Measurements from ENCODE around the gene DEFB114.
"Not testable (repeated sequence)": the region's sequence is repeated elsewhere in the genome, so short reads cannot be mapped to it uniquely, and the experiment has no call there.

The DEFB114 gene

GRCh38 chr6:49964064-49964463, at the start of gene DEFB114:
Gene DEFB114 (minus strand): TSS chr6:49964164. CDS start chr6:49964105, 59 bp downstream.
- DNase-seq: no peak

GRCh38 chr6:50007819-50008218, 43.9 kb upstream of the DEFB114 start:
- no peak for DNase-seq

- no peak for DNase-seq
Measured at GRCh38 chr6:50003139-50003538, 39.2 kb upstream of the DEFB114 start.

- no peak for DNase-seq
Measured at GRCh38 chr6:49995278-49995677, 31.3 kb upstream of the DEFB114 start.

GRCh38 chr6:49988900-49989299, 24.9 kb upstream of the DEFB114 start:
- no peak for DNase-seq

GRCh38 chr6:49987749-49988148, 23.8 kb upstream of the DEFB114 start:
- DNase-seq: no peak

DNA sequence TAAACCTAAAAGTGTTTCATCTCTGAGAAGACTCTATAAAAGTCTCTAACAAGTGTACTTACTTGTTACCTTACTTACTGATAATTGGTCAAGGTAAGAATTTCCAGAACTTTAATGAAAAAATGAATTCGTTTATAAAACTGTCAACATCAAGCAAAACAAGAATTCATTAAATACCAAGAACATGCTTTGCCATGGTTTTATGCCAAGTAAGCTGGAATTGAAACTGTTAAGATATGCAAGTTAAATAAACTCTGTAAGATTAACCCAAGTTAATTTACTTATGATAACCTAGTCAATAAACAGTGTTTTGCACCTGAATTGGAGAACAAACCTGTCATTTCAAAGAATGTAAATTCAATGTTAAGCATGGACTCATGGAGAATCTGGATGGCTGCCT, 22.6 kb upstream of the DEFB114 start:
- DNase-seq: no peak

GRCh38 chr6:49982046-49982445, 18.1 kb upstream of the DEFB114 start:
- no peak for DNase-seq

DNA sequence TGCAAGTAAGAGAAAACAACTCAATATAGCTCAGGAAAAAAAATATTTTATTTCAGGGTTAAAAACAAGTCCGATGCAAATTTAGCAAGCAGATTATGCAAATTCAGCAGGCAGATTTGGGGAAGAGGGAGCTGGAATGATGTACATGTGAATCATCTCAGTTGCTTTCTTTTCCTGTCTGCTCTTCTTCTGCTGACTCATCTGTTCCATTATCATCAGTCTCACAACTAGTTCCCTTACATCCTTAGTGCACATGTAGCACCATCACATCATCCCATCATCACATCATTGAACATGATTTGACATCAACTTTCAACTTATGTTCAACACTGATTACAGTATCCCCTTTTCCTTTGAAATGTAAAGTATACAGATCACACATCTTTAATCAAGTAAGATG, 16.9 kb upstream of the DEFB114 start:
- DNase-seq: no peak

DNA sequence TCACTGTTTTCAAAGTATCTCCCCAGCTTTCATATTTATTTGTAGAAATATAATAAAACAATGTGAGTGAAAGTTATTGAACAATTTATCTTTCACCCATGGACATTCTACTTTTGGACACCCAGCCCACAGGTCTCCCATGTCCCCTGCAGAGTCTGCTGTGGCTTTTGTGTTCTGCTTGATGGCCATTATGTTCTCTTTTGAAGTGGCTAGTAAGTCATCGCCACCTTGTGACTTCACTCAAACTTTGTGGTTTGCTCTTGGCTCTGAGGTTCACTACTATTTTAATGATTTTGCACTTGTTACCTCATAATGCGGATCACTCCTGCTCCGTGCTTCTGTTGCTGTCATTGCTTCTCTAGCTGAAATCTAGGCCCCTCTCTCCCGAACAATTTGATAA, 15.6 kb upstream of the DEFB114 start:
- no peak for DNase-seq

DNA sequence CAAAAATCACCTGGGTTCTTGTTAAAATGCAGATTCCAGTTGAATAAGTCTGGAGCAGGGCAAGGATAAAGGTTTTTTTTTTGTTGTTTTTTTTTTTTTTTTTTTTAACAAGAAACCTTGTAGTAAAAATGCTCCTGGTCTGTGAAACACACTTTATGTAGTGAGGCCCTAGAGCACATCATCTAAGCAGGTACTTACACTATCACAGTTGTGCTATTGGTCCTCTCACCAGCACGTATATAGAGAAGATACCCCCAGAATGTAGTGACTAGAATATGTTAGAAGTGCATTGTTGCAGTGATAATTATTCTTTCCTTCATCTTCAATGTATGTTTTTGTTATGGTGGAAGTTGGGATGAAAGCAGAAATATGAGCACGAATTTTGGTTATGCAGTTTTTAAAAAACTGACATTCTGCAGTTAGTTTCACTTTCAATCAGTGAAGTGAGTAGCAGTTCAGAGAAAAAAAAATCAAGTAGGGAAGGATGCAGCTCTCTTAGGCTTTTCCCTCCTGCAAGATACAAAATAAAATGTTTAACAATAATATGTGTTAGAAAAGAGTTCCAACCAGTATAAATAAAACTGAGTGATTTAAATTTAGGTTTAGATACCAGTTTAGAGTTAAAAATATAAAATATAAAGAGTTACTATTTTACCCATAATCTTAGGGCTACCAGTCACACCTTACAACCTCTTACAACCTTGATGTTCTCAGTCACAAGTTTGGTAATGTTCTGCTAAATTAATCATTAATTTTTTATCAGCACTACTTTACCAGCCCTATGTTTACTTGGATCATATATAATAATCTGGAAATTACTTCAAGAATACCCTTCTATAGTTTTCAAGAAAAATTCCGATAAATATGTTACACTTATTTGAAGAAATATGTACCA, 14.6 kb upstream of the DEFB114 start:
- DNase-seq: no peak

GRCh38 chr6:49969605-49970004, 5.6 kb upstream of the DEFB114 start, which contains the start of gene DEFB113:
Gene DEFB113 (minus strand): TSS chr6:49969625. CDS start chr6:49969625, 0 bp downstream.
- DNase-seq: no peak

DNA sequence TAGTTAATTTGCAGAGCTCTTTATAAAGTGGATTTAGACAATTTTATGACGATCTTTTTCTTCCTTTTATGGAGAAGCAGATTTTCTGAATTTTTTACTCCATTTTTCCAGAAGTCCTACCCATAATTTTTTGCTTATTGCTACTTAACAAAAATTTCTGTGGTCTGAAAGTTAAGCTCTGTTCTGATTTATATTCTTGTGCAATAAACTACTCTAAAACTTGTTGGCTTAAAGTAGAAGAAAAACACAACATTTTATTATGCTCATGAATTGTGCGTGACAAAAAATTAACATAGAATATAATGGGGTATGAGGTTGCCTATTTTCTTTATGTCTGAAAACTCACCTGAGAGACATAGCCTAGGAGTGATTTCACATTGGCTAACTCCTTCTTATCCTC, 2.9 kb upstream of the DEFB114 start:
- DNase-seq: no peak

GRCh38 chr6:49966334-49966733, 2.4 kb upstream of the DEFB114 start:
- DNase-seq: no peak

DNA sequence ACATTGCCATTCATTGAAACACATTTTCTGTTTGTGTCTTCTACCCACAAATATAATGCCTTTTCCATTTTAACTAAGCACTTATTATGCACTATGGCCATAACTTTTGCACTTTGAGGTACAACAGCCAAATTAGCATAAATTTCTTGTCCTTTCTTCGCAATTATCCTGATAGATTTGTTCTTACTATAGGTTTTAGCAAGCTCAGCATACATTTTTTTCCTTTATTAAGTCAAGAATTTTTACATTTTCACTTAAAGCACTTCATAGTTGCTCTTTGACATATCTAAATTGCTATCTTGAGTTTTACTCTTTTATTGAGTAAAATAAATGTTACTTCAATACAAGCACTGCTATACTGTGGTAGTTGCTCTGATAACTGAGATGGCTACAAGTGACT, 5.8 kb downstream of the DEFB114 start:
- no peak for DNase-seq

DNA sequence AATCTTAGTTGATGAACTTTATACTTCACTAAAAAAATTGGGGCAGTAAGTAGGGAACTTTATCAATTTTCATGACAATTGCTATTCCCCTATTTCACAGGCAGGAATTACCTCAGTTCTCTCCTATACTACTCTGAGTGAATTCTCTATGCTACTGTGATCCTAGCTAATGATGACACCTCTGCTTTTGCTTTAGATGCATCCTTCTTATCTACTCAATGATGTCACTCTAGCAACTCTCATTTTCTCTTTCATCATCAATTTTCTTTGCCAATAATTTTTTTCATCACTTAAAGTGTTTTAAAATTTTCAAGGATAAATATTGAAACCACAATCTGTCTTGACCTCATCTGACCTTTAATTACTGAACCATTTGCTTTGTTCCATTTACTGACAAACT, 8.1 kb downstream of the DEFB114 start:
- no peak for DNase-seq

DNA sequence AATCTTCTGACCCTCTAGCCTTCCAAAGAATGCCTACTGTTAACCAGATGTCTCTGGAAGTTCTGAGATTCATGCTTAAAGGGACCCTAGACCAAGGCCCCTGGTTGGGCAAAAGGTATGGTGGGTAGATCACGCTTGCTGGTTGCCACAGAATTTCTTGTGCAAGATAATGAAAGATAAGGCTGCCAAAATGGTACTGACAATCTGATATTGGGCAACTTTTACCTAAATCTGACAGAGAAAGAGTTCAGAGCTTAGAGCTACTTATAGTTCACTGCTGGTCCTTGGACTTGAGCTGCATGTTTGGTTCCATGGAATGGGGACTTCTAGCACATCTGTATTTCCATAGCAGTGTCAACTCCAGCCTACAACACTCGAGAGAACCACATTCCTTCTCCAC, 12.0 kb downstream of the DEFB114 start:
- no peak for DNase-seq

DNA sequence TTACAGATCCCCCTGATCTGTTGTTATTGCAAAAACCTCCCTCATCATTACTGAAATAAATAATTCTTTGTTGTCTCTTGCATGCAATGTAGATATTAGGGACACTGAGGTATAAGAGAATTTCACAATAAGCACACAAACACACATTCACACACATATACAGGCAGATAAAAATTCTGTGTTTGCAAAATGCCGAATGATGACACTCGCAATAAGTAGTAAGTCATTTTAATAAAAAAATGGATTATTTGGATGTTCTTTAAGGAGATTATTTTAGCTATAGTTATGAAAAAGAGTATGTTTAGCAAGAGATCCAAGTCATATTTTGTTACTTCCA, 13.6 kb downstream of the DEFB114 start:
- no peak for DNase-seq

- DNase-seq: no peak
Measured at GRCh38 chr6:49949062-49949461, 14.9 kb downstream of the DEFB114 start.

DNA sequence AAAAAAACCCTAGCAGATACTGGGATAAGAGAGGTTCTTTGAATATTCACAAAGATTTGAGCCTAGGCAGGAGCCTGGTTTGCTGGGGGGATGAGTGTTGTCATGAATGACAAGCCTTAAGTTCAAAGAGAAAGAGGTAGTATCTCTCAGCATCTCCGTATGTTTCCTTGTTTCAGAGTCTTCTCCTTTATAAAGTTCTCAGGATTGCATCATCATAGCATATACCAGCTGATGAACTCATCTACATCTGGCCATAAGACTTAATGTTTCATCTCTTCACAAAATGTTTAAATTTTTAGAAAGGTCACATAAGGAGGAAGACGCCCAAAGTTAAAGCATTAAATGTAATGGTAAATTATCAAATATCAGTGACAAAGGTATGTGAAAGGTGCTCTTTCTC, 17.1 kb downstream of the DEFB114 start:
- DNase-seq: no peak

DNA sequence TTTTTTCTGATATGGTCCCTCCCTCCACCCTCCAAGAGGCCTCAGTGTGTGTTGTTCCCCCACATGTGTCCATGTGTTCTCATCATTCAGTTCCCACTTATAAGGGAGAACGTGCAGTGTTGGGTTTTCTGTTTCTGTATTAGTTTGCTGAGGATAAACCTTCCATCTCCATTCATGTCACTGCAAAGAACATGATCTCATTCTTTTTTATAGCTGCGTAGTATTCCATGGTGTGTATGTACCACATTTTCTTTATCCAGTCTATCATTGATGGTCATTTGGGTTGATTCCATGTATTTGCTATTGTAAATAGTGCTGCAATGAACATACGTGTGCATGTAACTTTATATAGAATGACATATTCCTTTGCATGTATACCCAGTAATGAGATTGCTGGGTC, 19.9 kb downstream of the DEFB114 start:
- DNase-seq: not testable (repeated sequence)

DNA sequence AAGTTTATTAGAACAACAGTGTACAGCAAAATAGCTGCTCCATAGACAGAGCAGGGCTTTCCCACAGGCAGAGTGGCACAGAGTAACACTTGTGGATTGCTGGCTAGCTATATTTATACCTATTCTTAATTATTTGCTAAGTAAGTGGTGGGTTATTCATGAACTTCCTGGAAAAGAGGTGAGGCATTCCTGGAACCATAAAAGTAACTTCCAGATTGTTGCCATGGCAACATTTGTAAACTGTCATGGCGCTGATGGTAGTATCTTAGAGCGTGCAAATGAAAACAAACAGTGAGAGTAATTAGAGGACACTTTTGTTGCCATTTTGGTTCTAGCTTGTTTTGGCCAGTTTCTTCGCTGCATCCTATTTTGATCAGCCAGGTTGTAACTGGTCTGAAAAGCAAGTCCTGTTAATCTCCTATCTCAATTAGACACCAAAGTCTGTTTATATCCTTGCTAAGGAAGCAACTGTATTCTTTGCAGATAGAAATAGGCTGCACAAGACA, 23.9 kb downstream of the DEFB114 start:
- no peak for DNase-seq

DNA sequence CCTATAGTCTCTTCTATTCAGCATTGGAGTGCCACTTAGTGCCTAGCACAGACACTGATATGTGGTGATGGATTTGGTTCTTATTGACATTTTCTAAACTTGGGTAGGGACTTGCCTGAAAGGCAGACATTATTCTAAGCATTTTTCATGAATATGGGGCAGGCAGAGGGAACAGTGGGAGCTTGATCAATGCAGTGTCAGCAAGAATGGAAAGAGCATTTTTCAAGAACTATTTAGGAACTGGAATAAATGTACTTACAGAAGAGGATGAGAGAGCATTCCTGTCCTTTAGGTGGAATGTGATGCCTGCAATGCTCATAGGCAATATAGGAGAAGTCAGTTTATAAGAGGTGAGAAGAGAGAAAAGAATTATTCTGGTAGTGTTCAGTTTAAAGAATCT, 26.2 kb downstream of the DEFB114 start:
- no peak for DNase-seq

- DNase-seq: no peak
Measured at GRCh38 chr6:49937017-49937416, 26.9 kb downstream of the DEFB114 start.

GRCh38 chr6:49935387-49935786, 28.6 kb downstream of the DEFB114 start:
- no peak for DNase-seq

All from stimulated activated naive CD4-positive, alpha-beta T cell (primary cell).